Dedifferentiated amniotic fluid mesenchymal stem cell (primary cell): ENCODE measurements around the gene TMEM126B.

Source experiments
- DNase-seq: peaks from one replicate; pipeline ENCODE4 v3.0.0-alpha.2; 2016; ENCODE audit errors: extremely low spot score

TMEM126B gene

GRCh38 chr11:85682330-85683305 is 54.2 kb downstream of the TMEM126B start:
- no peak for DNase-seq

GRCh38 chr11:85685125-85685819 is 56.9 kb downstream of the TMEM126B start:
- no peak for DNase-seq

GRCh38 chr11:85685820-85686459 is 57.5 kb downstream of the TMEM126B start, which contains the start of gene CCDC89:
Gene CCDC89 (minus strand): TSS chr11:85686195. CDS start chr11:85686130, 65 bp downstream.
- DNase-seq = no peak
